ENCODE measurements around the gene CAMK1D.

The CAMK1D gene

DNA sequence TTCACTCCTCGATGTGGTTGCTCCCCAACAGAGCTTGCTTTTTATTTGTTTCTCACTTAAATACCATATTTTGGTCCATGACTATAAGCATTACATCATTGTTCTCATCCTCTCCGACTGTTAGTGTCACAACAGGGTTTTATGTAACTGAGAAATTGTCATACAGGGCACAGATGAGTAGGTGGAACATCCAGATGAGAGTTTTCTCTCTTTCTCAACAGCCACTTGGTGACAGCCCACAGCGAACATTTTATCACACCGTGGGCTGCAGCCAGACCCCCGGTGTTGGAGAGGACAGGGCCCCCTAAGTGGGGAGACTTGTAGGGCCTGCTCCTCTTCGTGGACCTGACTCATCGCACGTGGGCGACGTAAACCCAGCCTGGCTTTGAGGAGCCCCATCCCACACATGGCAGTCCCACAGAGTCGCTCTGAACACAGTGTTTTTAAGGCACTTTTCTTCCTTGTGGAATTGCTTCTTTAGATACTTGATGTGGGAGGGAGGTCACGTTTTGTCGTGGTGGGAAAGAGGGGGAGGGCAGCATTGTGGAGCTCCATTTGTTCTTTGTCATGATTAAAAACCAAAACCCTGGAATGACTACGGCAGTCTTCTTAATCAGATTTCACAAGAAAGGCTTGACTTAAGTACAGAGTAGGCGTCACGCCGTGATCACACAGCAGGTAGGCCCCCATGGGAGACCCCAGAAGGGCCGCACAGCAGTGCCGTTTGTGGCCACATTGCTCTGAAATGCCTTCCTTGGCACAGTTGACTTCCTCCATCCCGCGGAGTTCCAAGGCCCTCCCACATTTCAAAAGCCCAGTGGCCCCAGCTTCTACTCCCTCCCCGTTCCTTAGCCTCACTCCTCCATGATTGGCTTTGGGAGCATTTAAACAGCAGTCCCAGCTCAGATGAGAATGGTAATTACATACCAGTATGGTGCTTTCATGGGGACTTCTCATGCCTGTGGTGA lies 431.6 kb downstream of the CAMK1D start:
- Histone ChIP-seq H3K4me3 (no peak overlapping the region), H3K27ac (no peak overlapping the region)

DNA sequence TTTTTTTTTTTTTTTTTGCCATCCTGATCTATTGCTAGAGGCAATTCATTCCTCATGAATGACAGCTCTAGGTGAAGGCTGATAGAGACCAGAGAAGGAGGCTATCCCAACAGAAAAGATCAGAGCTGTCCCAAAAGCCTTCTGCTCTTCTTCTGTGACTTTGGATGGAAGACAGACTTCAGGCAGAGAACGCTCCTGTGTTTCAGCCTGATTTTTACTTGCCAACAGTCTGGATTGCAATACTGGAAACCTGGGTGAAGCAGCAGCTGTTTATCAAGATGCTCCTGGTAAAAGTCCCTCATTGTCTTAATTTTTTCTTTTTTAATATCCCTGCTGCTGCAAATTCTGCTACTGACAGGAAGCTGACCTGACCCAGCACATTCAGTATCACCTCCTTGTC lies 432.6 kb downstream of the CAMK1D start:
- Histone ChIP-seq H3K27ac (no peak overlapping the region), H3K4me3 (no peak overlapping the region)

DNA sequence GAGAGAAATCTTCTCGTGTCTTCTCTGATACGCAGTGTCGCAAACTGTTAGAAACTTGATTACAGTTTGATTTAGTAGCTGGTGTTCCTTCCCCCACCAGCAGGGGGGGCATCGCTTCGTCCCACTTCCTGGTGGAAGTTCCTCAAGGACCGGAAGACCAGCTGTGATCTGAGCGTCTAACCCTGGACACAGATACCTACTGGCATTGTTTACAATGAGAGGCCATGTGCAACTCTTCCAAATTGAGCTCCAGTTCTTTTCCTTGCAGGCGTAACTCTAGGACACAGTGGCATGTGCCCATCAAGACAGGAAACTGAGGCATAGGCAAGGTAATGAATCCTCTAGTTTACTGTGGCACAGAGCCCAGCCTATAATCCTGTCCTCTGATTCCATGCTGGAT lies 433.2 kb downstream of the CAMK1D start:
- no peak overlapping the region for H3K4me3 ChIP-seq

DNA sequence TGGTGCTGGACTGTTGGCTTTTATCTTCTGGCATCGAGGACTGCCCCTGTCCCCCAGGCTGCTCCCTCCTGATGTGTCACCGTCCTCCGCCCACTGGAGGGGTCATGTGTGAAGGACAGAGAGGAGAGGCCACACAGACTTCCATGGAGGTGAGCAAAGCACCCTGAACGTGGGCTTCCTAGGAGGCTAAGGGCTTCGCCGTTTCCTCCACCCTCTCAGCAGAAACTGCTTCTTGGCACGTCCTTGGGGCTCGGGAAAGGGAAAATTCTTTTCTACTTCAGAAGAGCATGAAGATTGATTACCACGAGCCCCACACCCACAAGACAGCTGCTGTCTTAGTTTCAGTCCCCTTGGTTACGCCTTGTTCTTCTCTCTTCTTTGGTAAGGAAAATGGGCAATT lies 433.9 kb downstream of the CAMK1D start:
- Histone ChIP-seq H3K27ac (no peak overlapping the region), H3K4me3 (no peak overlapping the region)

More for the DNA sequence above, 433.2 kb downstream of the CAMK1D start:
- no peak overlapping the region for H3K27ac ChIP-seq

DNA sequence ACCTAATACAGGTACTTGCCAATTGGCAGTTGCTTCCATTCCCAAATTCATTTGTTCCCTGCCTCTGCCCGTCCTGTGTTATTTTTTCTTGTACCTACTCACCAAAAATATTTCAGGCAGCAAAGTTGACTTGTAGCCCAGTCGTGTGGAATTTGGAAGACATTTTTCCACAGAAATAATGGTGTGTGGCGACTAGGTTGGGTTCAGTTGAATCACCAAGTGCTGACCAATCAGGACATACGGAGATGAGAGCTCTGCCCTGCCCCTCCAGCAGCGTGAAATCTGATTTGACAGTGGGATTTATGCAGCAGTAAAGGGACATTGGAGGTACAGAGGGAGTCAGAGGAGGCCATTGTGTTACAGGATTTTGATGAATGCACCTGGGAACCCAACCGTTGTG lies 435.3 kb downstream of the CAMK1D start:
- Histone ChIP-seq H3K4me3 (no peak overlapping the region), H3K27ac (peak overlapping the region in 2 of 21 experiments; percentile 3 to 55)

DNA sequence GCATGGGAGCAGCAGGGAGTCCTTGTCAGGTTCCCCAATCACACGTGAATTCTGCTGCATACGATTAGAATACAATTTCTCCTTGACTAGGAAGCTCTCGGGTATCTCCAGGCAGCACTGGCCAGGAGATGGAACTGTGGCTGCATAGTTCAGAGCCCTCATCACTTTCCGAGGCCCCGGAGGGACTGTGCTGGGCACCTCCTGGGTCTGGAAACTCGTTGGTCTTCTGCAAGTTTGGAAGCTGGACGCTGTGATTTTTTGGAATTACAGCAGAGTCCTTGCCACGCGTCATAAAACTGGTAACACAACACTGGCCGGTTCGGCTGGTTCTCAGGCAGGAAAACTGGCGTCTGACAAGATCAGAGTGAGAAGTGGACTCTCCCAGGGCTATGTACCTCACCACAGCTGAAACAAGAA lies 436.1 kb downstream of the CAMK1D start:
- Histone ChIP-seq H3K27ac (peak overlapping the region in 5 of 21 experiments; percentile 3 to 55 (median 24)), H3K4me3 (no peak overlapping the region)

DNA sequence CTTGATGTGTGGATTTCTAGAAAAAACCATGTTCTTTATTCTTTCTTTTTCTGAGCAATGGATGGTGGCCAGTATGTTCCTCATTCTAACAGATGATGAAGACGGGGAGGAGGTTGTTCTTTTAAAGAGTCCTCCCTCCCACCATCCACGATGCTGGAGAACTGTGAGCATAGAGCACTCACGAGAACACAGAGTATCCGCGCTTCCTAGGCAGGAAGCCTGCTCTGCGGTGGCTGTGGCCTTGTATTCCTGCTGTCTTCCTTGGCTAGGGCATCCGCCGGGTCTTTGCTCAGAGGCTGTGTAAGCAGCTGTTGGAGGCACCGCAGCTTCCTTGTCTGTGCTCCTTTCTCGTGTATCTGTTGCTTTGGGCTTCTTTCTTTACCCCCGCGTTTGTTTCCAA lies 437.9 kb downstream of the CAMK1D start:
- H3K4me3 ChIP-seq, result no peak overlapping the region
- H3K27ac ChIP-seq, result no peak overlapping the region

DNA sequence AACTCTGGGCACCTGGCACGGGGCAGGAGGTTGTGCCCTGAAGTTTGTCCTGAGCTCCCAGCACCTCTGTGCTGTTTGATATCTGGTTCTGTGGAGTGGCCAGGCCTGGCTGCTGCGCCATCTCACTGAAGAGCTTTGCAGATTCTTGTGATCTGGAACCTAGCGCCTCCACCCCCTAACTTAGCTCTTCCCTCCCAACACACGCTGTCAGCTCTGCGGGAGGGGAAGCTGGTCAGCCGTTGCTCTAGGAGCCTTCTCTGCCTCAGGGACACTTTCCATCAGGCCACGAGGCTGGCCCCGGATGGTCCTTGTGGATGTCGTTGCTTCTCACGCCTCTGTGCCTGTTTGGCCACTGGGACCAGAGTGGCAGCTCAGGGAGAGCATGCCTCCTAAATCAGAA lies 438.9 kb downstream of the CAMK1D start:
- no peak overlapping the region for H3K4me3 ChIP-seq

DNA sequence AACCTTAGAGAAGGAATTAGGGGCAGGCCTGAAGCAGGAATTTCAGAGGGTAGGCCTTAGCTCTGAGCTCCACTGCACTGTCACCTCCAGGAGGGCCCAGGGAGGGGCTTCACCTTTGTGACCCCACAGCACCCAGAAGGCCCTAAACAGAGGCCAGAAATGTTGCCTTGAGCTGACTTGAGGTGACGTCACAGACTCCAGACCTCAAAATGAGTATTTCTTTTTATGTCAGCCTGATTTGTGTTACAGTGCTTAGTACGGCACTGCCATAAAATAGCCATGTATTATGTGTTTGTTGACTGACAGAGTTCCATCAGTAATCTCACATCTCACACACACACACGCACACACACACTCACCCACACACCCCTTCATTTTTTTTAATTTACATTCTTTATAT lies 440.9 kb downstream of the CAMK1D start:
- Histone ChIP-seq H3K27ac (no peak overlapping the region), H3K4me3 (no peak overlapping the region)

More for the DNA sequence above, 438.9 kb downstream of the CAMK1D start:
- H3K27ac ChIP-seq, result no peak overlapping the region

DNA sequence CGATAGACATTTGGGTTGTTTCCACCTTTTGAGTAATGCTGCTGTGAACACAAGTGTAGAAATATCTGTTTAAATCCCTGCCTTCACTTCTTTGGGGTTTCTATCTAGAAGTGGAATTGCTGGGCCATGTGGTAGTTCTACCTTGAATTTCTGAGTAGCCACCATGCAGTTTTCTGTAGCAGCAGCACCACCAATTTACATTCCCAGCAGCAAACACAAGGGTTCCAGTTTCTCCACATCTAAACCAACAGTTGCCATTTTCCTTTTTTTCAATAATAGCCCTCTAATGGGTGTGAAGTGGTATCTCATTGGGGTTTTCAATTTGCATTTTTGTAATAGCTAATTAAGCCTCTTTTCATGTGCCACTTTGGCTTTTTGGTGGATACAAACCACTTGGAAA lies 442.4 kb downstream of the CAMK1D start:
- Histone ChIP-seq H3K27ac (no peak overlapping the region), H3K4me3 (no peak overlapping the region)

DNA sequence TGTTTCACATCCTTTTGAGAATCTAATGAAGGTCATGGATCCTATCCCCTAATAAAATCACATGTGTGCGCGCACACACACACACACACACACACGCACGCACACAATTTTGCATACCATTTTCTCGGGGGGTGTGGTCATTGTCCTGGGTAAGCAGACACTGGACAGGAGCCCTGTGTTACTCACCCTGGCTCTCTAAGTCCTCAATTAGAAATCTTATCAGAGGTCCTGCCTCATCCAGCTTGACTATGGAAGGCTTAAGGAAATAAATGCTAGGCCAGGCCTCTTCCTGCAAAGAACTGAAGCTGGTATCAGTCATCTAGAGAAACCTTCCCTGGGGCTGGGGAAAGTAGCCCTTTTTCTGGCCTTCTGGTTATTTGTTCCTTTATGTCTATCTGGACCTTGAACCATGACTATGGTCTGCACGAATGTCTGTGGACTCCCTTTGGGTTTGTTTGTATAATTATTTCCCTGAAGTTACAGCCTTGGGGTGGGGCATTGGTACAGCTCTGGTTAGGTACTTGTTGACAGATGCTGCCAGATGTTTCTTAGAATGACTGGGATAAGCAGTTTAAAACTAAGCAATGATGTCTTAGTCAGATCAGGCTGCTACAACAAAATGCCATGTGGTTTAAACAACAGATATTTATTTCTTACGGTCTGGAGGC lies 443.7 kb downstream of the CAMK1D start:
- no peak overlapping the region for H3K27ac ChIP-seq
- no peak overlapping the region for H3K4me3 ChIP-seq

DNA sequence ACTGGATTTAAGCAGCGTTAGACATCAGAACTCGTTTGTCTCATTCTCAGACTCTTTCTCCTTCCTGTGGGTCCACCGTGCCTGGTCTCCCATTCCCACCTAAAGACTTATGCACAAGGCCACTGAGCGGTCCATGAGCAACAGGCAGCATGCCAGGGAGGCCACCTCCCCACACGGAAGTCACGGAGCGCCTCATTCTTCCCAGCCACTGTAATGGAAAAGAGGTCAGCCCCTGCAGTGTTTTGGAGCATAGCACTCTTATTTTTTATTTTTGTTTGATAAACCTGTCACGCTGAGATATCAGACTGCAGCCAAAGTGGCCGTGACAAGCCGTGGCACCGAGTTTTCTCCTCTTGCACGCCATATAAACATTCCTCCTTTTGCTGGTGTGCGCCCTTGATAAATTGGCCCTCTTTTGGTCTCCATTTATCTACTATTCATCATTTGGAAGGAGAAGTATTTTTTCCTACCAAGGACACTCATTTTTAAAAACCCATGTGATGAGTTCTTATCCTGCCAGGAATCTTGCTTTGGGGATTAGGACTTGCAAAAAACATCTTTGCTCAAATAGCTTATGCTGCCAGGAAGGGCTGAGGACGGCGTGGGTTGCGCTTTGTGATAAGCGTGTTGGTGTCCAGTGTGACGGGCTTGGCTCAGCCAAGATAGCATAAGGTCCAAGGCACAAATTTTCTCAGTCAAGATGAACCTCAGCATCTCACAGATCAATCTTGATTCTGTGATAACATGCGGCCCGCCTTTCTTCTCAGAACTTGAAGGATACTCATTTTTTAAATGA lies 446.2 kb downstream of the CAMK1D start:
- H3K4me3 ChIP-seq, result no peak overlapping the region
- no peak overlapping the region for H3K27ac ChIP-seq

DNA sequence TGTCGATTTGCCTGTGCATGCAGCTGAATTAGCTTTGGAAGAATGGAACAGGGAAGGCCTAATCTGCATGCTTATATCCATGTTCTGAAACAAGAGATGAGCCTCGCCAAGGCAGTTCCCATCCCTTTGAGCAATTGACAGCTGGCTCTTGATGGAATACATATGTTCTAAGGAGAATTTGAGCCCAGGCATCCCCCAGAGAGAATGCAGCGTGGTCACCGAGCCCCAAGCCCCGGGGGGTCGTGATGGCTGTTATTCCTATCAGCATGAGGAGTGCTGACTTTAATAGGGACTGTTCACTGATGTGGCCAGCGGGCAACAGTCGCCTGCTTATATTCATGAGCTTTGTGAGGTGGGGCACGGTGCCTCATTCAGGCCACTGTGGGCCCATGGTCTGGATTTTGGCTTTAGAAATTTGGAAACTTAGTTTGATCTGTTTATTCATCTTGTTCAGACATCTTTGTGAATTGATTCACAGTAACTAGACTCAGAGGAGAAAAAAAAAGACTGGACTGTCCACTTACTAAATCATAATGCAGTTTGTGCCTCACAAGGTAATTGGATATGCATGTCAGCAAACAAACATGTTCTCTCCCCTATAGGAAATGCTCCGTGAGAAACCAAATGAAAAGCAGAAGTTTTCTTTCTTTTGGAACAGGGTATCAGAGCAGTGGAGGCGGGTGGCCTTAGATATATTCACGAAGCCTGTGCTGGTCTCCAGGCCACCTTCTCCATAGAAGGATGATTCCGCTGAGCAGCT lies 447.2 kb downstream of the CAMK1D start:
- Histone ChIP-seq H3K4me3 (no peak overlapping the region), H3K27ac (no peak overlapping the region)

DNA sequence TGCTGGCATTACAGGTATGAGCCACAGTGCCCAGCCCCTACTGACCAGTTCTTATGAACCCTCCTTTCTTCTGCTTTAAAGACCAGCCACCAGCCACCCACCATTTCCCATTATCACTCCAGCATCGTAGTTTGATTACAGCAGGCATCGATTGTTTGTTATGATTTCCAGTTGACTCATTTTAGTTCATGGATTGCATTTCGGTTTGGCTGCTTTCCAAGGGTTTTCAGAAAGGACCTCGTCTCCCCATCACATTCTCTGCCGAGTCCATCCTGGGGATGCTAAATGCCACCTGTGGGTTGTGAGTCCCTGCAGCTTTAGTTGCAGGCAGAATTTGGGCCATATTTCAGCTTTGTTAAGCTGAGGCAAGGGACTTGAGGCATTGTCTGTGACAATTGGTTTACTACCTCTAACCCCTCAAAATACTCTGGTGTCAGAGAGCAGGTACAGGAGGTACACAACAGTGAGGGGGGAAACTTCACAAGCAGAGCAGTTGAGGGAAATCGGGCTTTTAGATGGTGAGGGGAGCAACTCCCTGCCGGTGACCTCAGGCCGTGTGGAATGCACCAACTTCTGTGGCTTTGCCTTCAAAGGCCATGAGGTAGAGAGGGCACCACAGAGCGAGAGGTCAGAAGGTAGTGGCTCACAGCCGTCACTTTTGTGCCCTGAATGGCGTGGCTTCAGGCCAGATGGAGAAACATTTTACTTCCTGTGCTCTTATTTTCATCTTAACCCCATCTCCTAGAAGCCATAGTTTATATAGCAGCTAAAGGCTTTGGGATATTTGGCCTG lies 448.3 kb downstream of the CAMK1D start:
- no peak overlapping the region for H3K27ac ChIP-seq
- no peak overlapping the region for H3K4me3 ChIP-seq

DNA sequence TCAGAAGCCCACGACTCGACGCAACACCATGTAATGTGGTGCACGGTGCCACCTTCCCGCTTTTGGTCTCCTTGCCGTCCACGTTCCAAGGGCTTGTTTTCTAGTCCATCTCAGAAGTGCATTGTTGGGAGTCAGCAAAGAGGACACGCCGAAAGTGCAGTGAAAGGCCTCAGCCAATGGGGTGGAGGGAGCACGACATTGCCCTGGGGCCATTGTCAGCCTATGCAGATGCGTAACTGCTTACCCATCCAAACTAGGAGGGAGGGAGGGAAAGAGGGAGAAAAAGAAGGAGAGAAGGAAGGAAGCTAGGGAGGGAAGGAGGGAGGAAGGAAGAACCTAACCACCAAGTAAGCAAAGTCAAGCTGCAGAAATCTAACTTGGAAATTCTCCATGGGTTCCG lies 449.8 kb downstream of the CAMK1D start:
- H3K27ac ChIP-seq, result no peak overlapping the region
- no peak overlapping the region for H3K4me3 ChIP-seq

DNA sequence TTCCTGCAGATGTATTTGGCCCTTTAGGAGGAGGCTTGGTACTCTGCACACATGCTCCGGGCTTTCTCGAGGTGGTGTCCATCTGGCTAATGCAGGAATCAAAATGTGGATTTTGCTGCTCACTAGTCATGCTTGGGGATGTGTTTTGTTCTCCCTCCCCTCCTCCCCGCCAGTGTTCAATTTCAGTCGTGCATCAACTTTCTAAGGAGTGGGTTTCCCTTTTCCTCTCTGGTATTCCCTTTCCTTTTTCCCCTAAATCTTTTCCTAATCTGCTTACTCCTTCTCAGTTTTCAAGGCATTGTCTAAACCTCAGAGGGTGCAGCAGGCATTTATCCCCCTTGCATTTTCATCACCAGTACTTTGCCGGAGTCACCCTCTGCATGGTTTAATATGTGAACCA lies 450.4 kb downstream of the CAMK1D start:
- H3K27ac ChIP-seq, result no peak overlapping the region
- no peak overlapping the region for H3K4me3 ChIP-seq

DNA sequence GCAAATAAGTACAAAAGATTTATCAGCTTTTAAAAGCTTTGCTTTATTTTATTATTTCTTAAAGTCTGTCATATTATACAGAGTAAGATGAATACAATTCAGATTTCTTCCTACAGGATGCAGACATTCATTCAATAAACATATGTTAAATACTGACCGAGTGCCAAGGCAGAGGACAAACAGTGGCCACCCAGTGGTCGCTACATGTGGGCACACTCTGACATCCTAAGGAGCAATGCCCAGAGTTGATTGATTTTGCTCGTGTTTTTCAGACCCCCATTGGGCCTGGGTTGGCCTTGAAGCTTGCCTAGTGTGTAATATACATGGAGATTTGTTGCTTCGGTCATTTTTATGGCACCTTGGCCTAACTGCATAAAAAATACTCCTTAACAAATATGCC lies 451.0 kb downstream of the CAMK1D start:
- Histone ChIP-seq H3K27ac (no peak overlapping the region), H3K4me3 (no peak overlapping the region)

DNA sequence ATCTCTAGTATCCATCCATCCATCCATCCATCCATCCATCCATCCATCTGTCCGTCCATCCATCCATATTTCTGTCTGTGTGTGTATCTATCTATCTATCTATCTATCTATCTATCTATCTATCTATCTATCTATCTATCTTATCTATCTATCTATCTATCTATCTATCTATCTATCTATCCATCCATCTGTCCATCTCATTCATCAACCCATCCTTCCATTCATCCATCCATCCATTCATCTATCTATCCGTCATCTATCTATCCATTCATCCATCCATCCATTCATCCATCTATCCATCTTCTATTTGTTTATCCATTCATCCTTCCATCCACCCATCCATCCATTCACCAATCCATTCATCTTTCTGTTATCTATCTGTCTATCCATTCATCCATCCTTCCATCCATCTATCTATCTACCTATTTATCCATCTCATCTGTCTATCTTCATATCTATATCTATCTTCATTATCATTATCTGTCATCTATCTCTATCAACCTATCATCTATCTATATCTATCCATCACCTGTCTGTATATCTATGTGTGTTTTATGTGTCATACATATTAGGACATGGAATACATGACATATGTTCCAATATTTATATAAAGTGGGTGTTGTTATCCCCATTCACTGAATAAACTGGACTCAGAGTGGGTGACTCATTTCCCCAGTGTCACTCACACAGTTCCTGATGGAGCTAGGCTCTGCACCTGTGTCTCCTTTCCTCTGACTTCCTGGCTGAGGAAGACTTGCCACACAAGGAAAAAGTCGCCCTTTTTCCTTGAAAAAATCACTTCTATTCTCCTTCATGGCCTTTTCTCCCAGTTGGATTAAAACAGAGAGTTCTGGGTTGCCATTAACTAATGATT lies 452.1 kb downstream of the CAMK1D start:
- Histone ChIP-seq H3K4me3 (no peak overlapping the region), H3K27ac (no peak overlapping the region)
